LNCAP (cell line): ENCODE measurements around the gene ZNF253.

Experiments used
- CTCF ChIP-seq: fragments of 450-650 bp; IDR thresholded peaks from 2 replicates; pipeline ENCODE4 v1.5.1; 2017; ENCODE audit warnings: mild to moderate bottlenecking

The ZNF253 gene

GRCh38 chr19:19835560-19836038 lies 30.1 kb upstream of the ZNF253 start:
- no peak for TF ChIP-seq CTCF

GRCh38 chr19:19847781-19848180 lies 17.9 kb upstream of the ZNF253 start:
- TF ChIP-seq CTCF = no peak

- no peak for TF ChIP-seq CTCF
Measured at GRCh38 chr19:19849056-19849455, 16.6 kb upstream of the ZNF253 start.

GRCh38 chr19:19858751-19859150 lies 6.9 kb upstream of the ZNF253 start:
- no peak for TF ChIP-seq CTCF

- no peak for TF ChIP-seq CTCF
Measured at GRCh38 chr19:19860756-19861390, 4.8 kb upstream of the ZNF253 start.

- TF ChIP-seq CTCF = no peak
Measured at GRCh38 chr19:19866611-19867248, 1.0 kb downstream of the ZNF253 start.

- no peak for TF ChIP-seq CTCF
Measured at GRCh38 chr19:19871932-19872331, 6.2 kb downstream of the ZNF253 start.

- TF ChIP-seq CTCF = no peak
Measured at GRCh38 chr19:19873381-19873780, 7.7 kb downstream of the ZNF253 start.
